Lung microvascular endothelial cell (primary cell): ENCODE data around the gene CARD14. TPM values are rescaled to one million over a fixed set of nuclear protein-coding genes. Genes with fewer than 3 reads are reported as not detected.
"Not testable (repeated sequence)": the region's sequence is repeated elsewhere in the genome, so short reads cannot be mapped to it uniquely, and the experiment has no call there.

Experiments used
- DNase-seq, 2 donors: peaks; one replicate each; pipeline versions ENCODE4 v3.0.0 to v3.0.0-alpha.2; 2010; ENCODE audit warnings: low read depth in 2 of 2
- total RNA-seq: library from RNA; depleted of rRNA; stranded (reverse); fragments of >200 nt; gene quantifications from 2 replicates; pipeline ENCODE4 v1.2.1, GENCODE V29; 2014

The CARD14 gene
- total RNA-seq, 1 donor from 2014 or later: 0.40 TPM

DNA sequence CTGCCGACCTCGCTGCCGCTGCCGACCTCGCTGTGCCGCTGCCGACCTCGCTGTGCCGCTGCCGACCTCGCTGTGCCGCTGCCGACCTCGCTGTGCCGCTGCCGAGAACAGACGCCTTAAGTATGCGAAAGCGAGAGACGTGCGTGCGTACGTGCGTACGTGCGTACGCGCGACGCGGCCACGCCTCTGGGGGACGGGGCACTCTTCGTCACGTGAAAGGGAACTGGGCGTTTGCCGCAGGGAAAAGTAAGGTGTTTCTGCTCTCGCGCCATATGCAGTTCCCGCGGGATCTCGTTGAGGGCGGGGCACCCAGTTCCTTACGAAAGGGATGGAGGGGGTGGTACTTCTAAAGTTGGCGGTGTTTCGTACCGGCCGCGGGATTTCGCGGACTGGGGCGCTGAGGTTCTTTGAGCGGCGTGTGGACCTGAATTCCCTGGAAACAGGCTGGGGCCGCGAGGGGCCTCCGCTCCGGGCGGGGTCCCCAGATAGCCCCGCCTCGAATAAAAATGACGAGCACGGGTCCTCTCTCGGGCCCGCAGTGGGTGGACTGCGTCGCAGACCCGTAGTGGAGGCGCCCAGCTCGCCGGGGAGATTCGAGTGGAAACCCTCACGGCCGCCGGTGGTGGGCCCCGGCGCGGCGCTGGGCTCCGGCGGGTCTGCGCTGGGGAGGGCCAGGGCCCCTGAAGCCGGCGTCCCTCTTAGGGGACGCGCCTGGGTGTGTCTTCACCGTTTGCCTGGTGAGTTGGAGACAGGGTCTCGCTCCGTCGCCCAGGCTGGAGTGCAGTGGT is 22.6 kb upstream of the CARD14 start, which contains the start of gene EIF4A3:
TSS of gene EIF4A3 (minus strand) at position 94 of the 788 bp plus-strand sequence. CDS start 167 bp downstream, outside the sequence.
- DNase-seq: peak; percentile 99

- DNase-seq: peak in 1 of 2 donors; percentile 18
These were observed 18.5 kb upstream of the CARD14 start for GRCh38 chr17:80151333-80151732.

DNA sequence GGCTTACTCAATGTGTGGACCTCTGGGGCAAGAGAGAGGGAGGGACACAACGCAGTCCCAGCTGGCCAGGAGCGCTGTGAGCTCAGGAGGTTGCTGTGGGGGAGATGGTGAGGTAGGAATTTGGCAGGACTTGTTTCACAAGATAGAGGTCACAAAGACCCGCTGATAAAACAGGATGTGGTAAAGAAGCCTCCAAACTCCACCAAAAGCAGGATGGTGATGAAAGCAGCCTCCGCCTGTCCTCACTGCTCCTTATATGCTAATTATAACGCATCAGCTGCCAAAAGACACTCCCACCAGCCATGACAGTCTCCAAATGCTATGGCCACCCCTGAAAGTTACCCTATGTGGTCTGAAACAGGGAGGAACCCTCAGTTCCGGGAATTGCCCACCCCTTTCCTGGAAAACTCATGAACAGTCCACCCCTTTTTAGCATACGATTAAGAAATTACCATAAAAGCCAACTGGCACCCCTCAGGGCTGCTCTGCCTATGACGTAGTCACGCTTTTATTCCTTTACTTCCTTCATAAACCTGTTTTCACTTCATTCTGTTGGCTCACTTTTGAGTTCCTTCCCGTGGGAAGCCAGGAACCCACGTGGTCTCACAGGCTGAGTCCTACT is 17.6 kb upstream of the CARD14 start:
- peak in 1 of 2 donors; percentile 81 for DNase-seq

DNA sequence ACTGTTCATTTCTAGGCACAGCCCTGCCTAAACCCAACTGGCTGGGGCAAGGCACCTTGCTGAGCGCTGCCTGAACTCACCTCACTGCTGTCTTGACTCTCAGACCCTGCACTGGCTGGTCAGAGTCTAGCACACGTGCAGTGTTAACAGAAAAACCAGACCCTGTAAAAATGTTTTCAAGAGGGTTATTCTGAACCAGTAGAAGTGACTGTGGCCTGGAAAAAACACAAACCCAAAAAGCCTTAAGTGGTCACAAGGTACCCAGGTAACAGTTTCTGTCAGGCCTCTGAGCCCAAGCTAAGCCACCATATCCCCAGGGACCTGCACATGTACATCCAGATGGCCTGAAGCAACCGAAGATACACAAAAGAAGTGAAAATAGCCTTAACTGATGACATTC is 16.8 kb upstream of the CARD14 start:
- DNase-seq: no peak

DNA sequence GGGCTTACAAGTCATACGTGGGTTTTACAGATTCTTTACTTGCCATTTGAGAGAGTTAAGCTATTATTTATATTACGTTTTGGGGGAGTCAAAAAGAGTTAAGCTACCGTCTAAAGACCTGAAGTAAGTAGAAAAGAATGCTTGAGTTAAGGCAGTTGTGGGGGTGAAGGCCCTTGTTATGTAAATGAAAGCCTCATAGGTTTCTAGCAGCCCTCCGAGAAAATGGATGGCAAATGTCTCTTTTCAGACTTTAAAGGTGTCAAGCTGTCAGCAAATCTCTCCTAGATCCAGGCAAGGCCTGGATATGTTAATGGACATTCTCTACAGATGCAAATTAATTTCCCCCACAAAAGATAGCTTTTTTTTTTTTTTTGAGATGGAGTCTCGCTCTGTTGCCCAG is 15.7 kb upstream of the CARD14 start:
- no peak for DNase-seq

- DNase-seq: not testable (repeated sequence)
These were observed 14.2 kb upstream of the CARD14 start for GRCh38 chr17:80155600-80155999.

DNA sequence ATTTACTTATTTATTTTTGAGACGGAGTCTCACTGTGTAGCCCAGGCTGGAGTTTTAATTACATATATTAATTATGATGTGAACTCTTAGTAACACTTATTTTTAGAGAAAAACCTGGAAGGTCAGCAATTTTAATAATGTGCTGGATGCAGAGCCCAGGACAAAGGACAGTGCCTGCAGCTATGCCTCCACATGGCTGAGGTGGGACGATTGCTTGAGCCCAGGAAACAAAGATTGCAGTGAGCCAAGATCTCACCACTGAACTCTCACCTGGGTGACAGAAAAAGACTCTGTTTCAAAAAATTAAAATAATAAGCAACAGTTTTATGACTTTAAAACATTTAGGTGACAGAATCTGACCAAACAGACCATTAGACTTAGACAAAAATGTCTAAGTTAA is 11.0 kb upstream of the CARD14 start:
- DNase-seq: no peak

DNA sequence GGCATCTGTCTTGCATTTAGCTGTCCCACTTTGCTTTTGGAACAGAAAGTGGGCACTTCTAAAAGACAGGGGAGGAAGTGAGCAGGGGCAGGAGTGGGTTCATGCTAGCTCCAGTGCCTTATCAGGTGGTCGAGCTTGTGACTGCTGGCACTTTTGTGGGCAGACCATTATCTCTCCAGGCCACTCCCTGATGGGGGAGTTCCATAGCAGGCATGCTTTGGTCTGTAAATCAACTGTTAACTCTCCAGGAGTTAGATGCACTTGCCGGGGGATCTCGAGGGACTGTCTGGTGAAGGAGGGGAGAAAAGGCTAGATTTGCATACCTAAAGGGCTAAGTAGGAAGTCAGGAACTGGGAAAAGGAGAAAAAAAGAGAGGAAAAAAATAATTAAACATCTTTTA is 9.3 kb upstream of the CARD14 start:
- no peak for DNase-seq

GRCh38 chr17:80163336-80163735 is 6.5 kb upstream of the CARD14 start:
- DNase-seq: no peak

DNA sequence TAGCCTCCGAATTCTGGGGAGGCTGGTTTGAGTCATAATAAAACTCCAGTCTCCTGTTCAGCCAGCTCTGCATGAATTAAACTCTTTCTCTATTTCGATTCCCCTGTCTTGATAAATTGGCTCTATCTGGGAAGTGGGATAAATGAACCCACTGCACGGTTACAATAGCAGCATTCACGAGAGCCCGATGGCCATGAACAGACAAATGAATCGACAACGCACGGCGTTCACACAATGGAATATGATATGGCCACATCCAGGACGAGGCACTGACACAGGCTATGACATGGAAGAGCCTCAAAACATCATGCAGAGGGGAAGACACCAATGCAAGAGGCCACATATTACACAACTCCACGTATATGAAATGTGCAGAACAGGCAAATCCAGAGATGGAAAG is 5.6 kb upstream of the CARD14 start:
- no peak for DNase-seq

GRCh38 chr17:80166446-80166845 is 3.4 kb upstream of the CARD14 start:
- no peak for DNase-seq

DNA sequence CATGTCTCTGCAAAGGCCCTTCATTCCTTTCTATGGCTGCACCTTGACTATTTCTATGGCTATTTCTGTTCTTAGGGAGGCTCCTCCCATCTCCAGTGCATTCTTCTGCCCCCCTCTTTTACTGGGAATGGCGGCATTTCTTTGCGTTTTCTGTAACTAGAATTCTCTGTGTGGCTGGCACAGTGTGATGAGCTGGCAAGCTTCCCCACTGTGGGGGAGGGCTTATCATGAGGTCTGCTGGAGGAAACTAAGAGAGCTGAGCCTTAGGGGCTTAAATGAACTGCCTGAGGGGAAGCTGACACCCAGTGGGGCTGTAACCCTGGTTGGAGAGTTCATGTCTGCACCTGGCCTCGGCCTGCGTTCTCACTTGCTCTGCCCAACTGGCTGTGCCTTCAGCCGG is 1.5 kb upstream of the CARD14 start:
- DNase-seq: no peak

GRCh38 chr17:80169107-80169506 is 723 bp upstream of the CARD14 start:
- DNase-seq: no peak

DNA sequence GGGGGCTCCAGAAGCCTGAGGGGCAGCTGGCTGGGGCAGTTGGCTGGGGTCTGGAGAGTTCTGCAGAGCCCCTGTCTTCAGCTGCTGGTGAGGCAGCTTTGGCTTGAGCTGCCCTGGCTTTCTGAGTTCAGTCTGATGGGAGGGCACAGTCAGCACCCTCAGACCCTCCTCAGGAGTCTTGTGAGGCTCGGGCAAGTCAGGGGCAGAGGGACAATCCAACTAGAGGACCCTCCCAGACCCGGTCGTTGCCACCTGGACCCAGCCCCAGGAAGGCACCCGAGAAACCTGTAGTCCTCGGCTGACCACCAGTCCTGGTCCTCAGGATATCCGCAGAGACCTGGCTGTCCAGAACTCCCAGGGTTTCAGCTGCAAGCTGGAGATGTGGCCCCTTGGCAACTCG is 1.9 kb downstream of the CARD14 start:
- DNase-seq: no peak

DNA sequence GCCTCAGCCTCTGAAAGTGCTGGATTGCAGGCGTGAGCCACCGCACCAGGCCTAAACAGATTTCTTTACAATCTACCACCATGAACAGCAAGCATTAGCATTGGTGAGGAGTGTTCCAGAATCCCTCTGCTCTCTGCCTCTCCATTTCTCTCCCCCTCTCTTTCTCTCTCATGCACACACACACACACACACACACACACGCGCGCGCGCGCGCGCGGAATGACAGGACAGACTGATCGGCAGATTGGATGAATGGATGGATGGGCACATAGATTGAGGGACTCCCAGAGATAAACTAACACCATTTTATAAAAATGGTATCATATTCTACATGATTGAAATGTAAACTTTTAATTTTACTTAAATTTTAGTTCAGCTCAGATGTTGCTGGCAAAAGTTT is 3.3 kb downstream of the CARD14 start:
- DNase-seq: no peak

DNA sequence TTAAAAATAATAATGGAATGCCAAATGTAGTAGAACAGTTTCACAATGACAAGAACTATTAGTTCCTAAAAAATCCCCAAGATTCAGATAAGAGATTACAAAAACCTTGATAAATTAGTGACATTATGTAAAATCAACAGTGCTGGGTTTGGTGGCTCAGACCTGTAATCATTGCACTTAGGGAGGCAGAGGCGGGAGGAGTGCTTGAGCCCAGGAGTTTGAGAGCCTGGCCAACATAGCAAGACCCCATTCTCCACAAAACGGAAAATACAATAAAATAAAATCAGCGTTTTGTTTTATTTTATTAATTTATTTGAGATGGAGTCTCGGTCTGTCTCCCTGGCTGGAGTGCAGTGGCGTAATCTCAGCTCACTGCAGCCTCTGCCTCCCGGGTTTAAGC is 4.1 kb downstream of the CARD14 start:
- DNase-seq: no peak

DNA sequence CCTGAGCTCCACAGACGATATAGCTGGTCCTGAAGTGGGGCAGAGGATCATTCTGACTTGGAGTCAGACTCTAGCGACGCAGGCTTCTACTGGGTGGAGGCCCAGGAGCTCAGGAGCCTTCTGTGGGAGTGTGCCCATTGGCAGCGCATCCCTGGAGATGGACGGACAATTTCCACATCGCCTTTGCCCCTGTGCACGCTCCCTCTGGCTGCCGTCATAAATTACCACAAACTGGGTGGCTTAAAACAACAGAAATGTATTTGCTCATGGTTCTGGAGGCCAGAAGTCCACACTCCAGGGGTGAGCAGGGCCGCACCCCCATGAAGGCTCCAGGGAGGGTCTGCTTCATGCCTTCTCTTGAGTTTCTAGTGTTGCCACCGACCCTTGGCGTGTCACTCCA is 6.9 kb downstream of the CARD14 start:
- no peak for DNase-seq

- peak in 1 of 2 donors; percentile 83 for DNase-seq
These were observed 8.3 kb downstream of the CARD14 start for GRCh38 chr17:80177986-80178595.

DNA sequence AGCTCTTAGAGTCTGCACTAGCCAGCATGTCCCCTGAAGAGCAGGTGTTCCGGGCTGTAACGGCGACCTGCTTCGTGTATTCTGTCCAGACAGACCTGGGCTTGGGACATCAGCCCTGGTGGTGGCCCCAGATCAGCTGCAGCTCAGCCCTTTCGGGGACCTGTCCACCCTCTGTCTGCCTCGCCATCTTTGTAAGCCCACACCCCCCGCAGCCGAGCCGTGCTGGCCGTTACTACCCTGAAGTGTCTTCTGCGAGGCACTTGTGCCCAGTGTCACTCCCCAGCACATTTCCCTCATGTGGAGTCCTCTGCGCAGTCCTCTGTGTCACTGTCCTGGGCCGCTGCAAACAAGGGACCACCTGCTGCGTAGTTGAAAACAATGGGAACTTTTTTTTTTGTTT is 10.4 kb downstream of the CARD14 start:
- no peak for DNase-seq

DNA sequence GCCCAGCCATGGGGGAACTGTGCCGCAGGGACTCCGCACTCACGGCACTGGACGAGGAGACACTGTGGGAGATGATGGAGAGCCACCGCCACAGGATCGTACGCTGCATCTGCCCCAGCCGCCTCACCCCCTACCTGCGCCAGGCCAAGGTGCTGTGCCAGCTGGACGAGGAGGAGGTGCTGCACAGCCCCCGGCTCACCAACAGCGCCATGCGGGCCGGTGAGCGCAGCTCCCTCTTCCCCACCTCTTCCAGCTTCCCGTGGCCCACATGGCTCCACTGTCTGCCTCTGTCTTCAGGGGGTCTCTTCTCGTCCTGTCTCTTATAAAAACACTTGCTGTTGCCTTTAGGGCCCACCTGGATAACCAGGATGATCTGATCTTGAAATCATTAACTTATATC is 11.6 kb downstream of the CARD14 start:
- no peak for DNase-seq

DNA sequence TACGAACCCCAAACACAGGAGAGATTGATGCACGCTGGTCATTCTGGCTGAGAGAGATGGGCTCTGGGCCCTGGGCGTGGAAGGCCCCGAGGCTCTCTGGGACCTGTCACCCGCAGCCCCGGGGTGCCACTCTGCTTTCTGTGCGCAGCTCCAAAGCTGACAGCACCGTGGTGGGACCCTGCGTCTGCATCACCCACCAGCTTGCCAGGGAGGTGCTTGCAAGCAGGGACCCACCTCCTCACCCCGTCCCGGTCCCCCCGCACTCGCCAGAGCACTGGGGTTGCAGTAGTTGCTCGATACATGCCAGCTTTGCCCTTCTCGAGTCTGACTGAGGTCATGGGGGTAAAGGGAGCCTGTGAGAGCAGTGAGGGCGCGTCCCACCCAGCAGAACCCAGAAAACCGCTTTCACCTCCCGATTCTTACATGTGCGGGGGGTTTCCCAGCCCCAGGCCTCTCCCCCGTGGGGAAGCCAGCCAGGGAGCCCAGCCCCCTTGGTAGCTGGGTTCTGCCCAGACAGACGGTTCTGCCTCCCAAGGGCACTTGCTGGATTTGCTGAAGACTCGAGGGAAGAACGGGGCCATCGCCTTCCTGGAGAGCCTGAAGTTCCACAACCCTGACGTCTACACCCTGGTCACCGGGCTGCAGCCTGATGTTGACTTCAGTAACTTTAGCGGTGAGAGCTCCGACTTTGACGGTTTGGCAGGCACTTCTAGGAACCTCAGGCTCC is 12.5 kb downstream of the CARD14 start:
- no peak for DNase-seq

- DNase-seq: no peak
These were observed 13.0 kb downstream of the CARD14 start for GRCh38 chr17:80182845-80183223.
